ENCODE measurements around the gene RAB3C. TPM values are rescaled to one million over a fixed set of nuclear protein-coding genes. Genes with fewer than 3 reads are reported as not detected.

Gene RAB3C
- polyA plus RNA-seq, 1 donor, result 2.6 TPM

- DNase-seq, result no peak
Observed at GRCh38 chr5:58827463-58827862, 244.6 kb downstream of the RAB3C start.

- DNase-seq, result no peak
Observed at GRCh38 chr5:58828258-58828657, 245.4 kb downstream of the RAB3C start.

GRCh38 chr5:58834242-58835225 lies 251.7 kb downstream of the RAB3C start:
- DNase-seq, result no peak

DNA sequence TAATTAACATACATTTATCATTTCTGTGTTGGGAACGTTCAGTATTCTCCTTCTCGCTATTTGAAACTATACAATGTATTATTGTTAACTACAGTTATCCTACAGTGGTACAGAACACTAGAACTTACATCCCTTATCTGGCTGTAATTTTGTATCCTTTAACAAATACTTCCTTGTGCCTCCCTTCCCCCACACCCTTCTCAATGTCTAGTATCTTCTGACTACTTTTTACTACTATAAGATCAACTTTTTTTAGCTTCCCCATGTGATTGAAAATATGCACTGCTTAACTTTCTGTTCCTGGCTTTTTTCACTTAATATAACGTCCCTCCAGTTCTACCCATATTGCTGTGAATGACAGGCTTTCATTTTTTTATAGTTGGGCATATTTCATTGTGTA lies 253.5 kb downstream of the RAB3C start:
- no peak for DNase-seq

- no peak for DNase-seq
Observed at GRCh38 chr5:58838729-58839128, 255.9 kb downstream of the RAB3C start.

GRCh38 chr5:58842852-58843251 lies 260.0 kb downstream of the RAB3C start:
- DNase-seq, result no peak

GRCh38 chr5:58844395-58844794 lies 261.5 kb downstream of the RAB3C start:
- DNase-seq, result no peak

DNA sequence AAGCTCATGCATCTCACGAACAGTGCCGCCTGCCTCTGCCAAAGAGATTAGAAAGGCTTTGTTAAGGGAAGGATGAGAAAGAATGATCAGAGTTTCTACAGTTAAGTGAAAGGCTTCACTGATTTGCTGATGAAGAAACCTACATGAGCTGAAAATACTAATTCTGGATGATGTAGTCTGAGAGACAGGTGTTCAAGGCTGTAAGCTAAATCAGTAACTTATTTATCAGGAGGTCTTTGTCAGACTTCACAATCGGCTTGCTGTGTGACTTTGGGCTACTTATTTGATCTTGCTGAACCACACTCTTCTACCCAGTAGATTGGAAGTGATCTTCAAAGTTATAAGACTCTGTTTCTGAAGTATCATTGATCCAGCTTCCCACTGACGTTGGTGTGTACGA lies 264.2 kb downstream of the RAB3C start:
- no peak for DNase-seq

DNA sequence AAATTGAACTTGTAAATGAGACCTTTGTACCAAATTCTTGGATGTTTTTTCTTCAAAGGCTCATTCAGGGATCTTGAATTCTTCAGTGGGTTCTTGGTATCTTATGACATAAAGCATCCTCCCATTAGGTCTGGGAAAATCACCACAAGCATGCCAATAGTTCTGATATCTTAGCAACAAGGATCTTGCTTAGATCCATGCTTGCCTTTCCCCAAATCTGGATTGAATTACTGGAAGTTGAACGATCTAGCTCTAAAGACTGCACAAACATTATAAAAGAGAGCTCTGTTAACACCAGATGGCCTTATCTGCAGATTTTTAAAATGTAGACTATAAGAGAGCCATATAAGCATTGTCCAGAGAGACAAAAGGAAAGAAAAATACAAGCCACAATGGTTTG lies 266.3 kb downstream of the RAB3C start:
- DNase-seq, result no peak

DNA sequence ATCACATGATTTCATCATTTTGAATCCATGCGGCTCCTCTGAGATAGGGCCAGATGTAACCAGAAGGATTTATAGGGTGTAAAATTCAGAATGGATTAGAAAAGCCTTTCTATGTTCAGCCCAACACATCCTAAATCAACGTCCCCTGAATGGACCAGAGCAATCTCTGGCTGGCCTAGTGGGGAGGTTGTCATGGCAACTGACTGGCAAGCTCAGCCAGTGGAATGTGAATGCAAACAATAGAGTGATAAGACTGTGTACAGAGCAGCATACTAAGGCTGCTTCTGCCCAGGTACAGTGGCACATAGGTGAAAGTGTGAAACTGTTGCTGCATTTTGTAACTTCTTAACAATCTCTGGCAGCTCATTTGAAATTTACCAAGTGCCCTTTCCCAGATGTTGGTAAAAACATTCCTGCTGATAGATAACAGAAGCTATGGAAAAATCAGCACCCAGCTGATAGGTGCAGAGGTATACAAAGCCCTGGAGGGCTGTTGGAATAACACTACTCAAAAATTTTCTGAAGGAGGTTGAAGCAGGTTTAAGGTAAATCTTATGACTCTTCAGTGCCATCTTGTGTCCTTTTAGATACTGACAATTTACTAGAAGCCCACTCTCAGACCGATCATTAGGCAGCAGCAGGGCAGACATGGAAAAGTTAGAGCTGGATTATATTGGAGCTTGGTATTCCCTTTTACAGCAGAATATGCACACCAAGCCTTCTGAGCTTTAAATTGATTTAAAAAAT lies 267.2 kb downstream of the RAB3C start:
- DNase-seq, result peak; percentile 45

GRCh38 chr5:58851153-58851552 lies 268.3 kb downstream of the RAB3C start:
- DNase-seq, result no peak

- DNase-seq, result no peak
Observed at GRCh38 chr5:58851571-58851970, 268.7 kb downstream of the RAB3C start.

- DNase-seq, result no peak
Observed at GRCh38 chr5:58852566-58852965, 269.7 kb downstream of the RAB3C start.

DNA sequence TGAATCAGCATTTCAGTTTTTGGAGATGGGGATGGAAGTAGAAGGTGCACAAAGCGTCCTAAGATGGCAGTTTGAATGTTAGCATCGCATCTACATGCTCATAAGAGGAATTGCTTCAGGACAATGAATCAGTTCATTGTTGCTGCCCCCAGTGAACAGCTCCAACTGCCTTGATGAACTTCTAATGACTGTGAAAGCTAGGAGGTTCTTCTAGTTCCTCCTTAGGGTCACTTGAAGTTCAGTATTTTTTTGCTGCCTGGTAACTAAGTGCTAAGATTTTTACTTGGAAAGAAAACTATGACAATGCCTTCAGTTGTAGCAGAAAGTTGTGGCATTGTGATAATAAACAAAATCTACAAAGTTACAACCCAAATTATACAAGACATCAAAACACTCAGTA lies 271.6 kb downstream of the RAB3C start:
- no peak for DNase-seq

DNA sequence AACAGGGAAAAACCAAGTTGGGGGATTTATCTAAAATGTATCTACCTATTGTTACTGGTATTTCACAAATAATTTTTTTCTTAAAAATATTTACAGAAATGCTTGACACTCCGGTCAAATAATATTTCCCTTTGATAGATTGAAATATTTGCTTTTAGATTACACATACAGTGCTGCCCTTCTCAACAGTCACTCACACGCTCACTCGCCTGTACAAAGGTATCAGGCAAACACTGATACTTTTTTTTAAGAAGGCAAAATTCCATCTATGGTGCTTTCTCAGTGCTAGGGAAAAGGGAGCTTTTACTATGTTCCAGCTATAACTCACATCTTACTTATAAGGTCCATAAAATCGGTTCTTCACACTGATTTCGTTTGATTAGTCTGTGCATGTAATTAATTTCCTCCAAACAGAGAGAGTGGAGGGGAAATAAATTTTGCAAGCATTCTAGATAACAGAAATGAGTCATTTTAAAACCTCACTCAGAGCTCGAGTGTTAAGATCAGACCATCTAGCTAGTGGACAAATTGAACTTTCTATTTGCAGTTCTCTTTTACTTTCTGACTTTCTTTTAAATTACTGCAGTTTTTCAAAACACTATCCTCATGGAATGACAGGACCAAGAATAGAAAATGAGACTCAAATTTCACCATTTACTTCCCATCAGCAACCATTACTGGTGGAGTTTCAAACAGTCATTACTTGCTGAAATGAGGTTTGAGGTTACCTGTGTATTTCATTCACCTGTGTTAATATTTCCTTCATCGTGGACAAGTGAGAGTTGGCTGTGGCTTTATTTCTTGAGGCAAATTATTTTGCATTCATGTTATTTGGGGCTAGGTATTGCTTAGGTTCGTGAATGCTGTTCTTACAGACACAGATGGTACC lies 273.2 kb downstream of the RAB3C start:
- no peak for DNase-seq

- DNase-seq, result no peak
Observed at GRCh38 chr5:58857609-58858008, 274.7 kb downstream of the RAB3C start.

DNA sequence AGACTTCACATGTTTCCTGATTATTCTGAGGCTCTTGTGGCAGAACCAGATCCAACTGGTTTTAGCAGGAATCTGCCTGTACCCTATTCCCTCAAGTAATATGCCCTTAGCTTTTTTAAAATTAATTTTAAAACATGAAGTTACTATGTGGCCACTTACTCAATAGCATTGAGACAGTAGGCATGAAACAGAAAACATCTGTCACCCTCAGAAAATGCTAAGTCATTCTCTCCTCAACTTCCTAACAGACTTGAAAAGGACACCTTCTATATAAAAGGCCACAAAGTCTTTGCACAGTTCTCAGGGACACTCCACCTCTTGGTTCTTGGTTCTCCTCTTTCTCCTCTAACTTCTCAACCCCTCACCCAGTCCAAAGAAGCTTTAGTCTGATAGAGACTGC lies 277.8 kb downstream of the RAB3C start:
- no peak for DNase-seq

GRCh38 chr5:58868931-58869330 lies 286.1 kb downstream of the RAB3C start:
- no peak for DNase-seq

GRCh38 chr5:58871648-58872242 lies 288.9 kb downstream of the RAB3C start:
- DNase-seq, result no peak

GRCh38 chr5:58872670-58873273 lies 289.9 kb downstream of the RAB3C start:
- no peak for DNase-seq

DNA sequence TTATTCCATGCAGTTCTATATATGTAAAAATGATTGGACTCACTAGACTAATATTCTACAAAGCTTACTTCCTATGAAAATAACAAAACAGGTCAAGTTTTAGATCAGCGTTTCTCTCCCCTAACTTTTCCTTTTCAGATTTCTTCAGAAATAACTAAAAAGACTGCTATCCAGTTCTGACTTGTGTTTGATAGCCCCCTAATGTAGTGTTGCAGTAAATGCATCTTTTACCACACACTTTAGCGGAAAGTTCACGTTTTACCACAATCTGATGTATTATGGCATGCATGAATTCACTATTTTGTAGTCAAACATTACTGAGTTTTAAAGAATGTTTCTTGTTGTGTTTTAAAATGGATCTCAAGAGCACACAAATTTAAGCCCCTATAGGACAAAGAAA lies 292.7 kb downstream of the RAB3C start:
- no peak for DNase-seq

Data from left kidney (tissue), 2 donors.